ENCODE data around the gene GPATCH8. TPM values are rescaled to one million over a fixed set of nuclear protein-coding genes. Genes with fewer than 3 reads are reported as not detected.

GPATCH8 gene
- total RNA-seq, 1 donor from 2014 or later, result 44.1 TPM

GRCh38 chr17:44390250-44390870 lies 112.8 kb downstream of the GPATCH8 start:
- Mint-ChIP-seq H3K4me3 (no peak overlapping the region), H3K4me1 (peaks cover 3% of the 10 kb centered on the region), H3K9me3 (peaks cover 3% of the 10 kb centered on the region), H3K36me3 (no peaks in the 10 kb centered on the region), H3K27me3 (ENCODE audit: insufficient read depth, low read depth) (peaks cover 9% of the 10 kb centered on the region), H3K27ac (no peak overlapping the region)
- no peaks in the 10 kb centered on the region for H3K9me3 ChIP-seq (ENCODE audit: low read depth)
- no peaks in the 10 kb centered on the region for H3K79me2 ChIP-seq (ENCODE audit: low read depth)
- TF ChIP-seq, protein P1, sequence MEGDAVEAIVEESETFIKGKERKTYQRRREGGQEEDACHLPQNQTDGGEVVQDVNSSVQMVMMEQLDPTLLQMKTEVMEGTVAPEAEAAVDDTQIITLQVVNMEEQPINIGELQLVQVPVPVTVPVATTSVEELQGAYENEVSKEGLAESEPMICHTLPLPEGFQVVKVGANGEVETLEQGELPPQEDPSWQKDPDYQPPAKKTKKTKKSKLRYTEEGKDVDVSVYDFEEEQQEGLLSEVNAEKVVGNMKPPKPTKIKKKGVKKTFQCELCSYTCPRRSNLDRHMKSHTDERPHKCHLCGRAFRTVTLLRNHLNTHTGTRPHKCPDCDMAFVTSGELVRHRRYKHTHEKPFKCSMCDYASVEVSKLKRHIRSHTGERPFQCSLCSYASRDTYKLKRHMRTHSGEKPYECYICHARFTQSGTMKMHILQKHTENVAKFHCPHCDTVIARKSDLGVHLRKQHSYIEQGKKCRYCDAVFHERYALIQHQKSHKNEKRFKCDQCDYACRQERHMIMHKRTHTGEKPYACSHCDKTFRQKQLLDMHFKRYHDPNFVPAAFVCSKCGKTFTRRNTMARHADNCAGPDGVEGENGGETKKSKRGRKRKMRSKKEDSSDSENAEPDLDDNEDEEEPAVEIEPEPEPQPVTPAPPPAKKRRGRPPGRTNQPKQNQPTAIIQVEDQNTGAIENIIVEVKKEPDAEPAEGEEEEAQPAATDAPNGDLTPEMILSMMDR (IDR thresholded peaks at IDR 0.05), result no peak
- TF ChIP-seq EZH2phosphoT487 (IDR thresholded peaks at IDR 0.05), result no peak
- no peak for TF ChIP-seq EZH2 (IDR thresholded peaks at IDR 0.05)
- no peak overlapping the region for H3K27ac ChIP-seq
- H3K4me2 ChIP-seq, result no peak overlapping the region
- peaks cover 12% of the 10 kb centered on the region for H3F3A ChIP-seq (ENCODE audit: low read depth)
- peaks cover 17% of the 10 kb centered on the region for H3K27me3 ChIP-seq
- H3K4me1 ChIP-seq, result no peaks in the 10 kb centered on the region
- DNase-seq (ENCODE audit: low spot score), result no peak
- H2AFZ ChIP-seq (replicated peaks), result no peak overlapping the region
- no peaks in the 10 kb centered on the region for H3K36me3 ChIP-seq
- no peak overlapping the region for H3K9ac ChIP-seq
- no peak overlapping the region for H3K4me3 ChIP-seq
- H4K20me1 ChIP-seq (ENCODE audit: low read depth), result no peaks in the 10 kb centered on the region

DNA sequence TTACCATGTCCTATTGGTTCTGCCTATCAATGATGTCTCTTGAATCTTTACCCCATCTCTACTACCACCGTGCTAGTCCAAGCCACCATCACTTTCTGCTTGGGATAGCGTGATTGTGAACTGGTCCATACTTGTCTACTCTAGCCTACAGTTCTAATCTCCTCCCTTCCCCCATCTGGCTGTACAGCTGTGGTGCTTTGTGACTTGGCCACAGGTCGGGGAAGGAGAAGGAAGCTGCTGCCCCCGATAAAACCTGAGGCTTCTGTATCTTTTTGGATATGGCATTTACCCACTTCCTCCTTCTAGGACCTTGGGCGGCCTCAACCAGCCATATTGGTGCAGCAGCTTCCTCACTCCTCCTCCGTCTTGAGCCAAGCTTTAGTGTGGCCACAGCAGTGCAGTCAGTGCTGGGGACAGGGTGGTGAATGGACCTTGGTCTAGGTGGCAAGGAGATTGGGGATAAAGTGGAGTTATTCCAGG lies 113.4 kb downstream of the GPATCH8 start:
- Histone ChIP-seq H3K27me3 (peaks cover 22% of the 10 kb centered on the region), H3F3A (ENCODE audit: low read depth) (peaks cover 13% of the 10 kb centered on the region), H3K4me3 (no peak overlapping the region), H2AFZ (replicated peaks) (no peak overlapping the region), H3K4me2 (no peak overlapping the region), H3K36me3 (no peaks in the 10 kb centered on the region), H3K9me3 (ENCODE audit: low read depth) (no peaks in the 10 kb centered on the region), H4K20me1 (ENCODE audit: low read depth) (no peaks in the 10 kb centered on the region), H3K9ac (no peak overlapping the region), H3K4me1 (no peaks in the 10 kb centered on the region), H3K79me2 (ENCODE audit: low read depth) (no peaks in the 10 kb centered on the region), H3K27ac (no peak overlapping the region)
- H3K27ac Mint-ChIP-seq, result no peak overlapping the region
- H3K4me3 Mint-ChIP-seq, result no peak overlapping the region
- TF ChIP-seq, protein P1 (IDR thresholded peaks at IDR 0.05), result no peak
- TF ChIP-seq EZH2phosphoT487 (IDR thresholded peaks at IDR 0.05), result no peak
- no peak for TF ChIP-seq EZH2 (IDR thresholded peaks at IDR 0.05)
- H3K9me3 Mint-ChIP-seq, result peaks cover 3% of the 10 kb centered on the region
- H3K36me3 Mint-ChIP-seq, result no peaks in the 10 kb centered on the region
- H3K27me3 Mint-ChIP-seq (ENCODE audit: insufficient read depth, low read depth), result peaks cover 11% of the 10 kb centered on the region
- H3K4me1 Mint-ChIP-seq, result peaks cover 6% of the 10 kb centered on the region
- DNase-seq (ENCODE audit: low spot score), result no peak

GRCh38 chr17:44389281-44389680 lies 113.9 kb downstream of the GPATCH8 start, which contains the start of gene ITGA2B:
TSS of gene ITGA2B (minus strand) at chr17:44389649. CDS start at chr17:44389473, 176 bp downstream.
- Histone ChIP-seq H3K4me1 (peaks cover 4% of the 10 kb centered on the region), H3K4me2 (no peak within 1 kb of the TSS), H3K79me2 (ENCODE audit: low read depth) (no peaks in the 10 kb centered on the region), H3K9me3 (ENCODE audit: low read depth) (no peaks in the 10 kb centered on the region), H3K4me3 (no peak within 1 kb of the TSS), H3F3A (ENCODE audit: low read depth) (peaks cover 17% of the 10 kb centered on the region), H3K36me3 (no peaks in the 10 kb centered on the region), H3K27ac (no peak within 1 kb of the TSS), H4K20me1 (ENCODE audit: low read depth) (no peaks in the 10 kb centered on the region), H3K9ac (no peak within 1 kb of the TSS), H2AFZ (replicated peaks) (no peak within 1 kb of the TSS), H3K27me3 (peaks cover 27% of the 10 kb centered on the region)
- TF ChIP-seq, protein P1 (IDR thresholded peaks at IDR 0.05), result no peak
- Mint-ChIP-seq H3K27ac (no peak within 1 kb of the TSS), H3K9me3 (peaks cover 3% of the 10 kb centered on the region), H3K4me1 (peaks cover 9% of the 10 kb centered on the region), H3K27me3 (ENCODE audit: insufficient read depth, low read depth) (peaks cover 13% of the 10 kb centered on the region), H3K36me3 (no peaks in the 10 kb centered on the region), H3K4me3 (no peak within 1 kb of the TSS)
- DNase-seq (ENCODE audit: low spot score), result no peak

Data from neural progenitor cell (in vitro differentiated cells).